T-helper 1 cell treated with Interleukin-12 subunit alpha and Interleukin-12 subunit beta and Interleukin-4 antibody, amounts not matched to agents 30 ng/mL and 1 ng/mL, for 36 hours (primary cell): ENCODE data around the gene C1orf74. TPM values are rescaled to one million over a fixed set of nuclear protein-coding genes. Genes with fewer than 3 reads are reported as not detected.

ENCODE experiments used
- intact Hi-C: fragments of 100-400 bp; cut with micrococcal nuclease; formaldehyde crosslinking; loops from one replicate; pipeline ENCODE4 v1.15.1; 2024
- total RNA-seq: library from RNA; stranded (reverse); gene quantifications from 2 replicates; pipeline ENCODE4 v1.2.3, GENCODE V29; 2022

Gene C1orf74
- total RNA-seq = 1.6 and 2.0 TPM in 2 replicates

DNA sequence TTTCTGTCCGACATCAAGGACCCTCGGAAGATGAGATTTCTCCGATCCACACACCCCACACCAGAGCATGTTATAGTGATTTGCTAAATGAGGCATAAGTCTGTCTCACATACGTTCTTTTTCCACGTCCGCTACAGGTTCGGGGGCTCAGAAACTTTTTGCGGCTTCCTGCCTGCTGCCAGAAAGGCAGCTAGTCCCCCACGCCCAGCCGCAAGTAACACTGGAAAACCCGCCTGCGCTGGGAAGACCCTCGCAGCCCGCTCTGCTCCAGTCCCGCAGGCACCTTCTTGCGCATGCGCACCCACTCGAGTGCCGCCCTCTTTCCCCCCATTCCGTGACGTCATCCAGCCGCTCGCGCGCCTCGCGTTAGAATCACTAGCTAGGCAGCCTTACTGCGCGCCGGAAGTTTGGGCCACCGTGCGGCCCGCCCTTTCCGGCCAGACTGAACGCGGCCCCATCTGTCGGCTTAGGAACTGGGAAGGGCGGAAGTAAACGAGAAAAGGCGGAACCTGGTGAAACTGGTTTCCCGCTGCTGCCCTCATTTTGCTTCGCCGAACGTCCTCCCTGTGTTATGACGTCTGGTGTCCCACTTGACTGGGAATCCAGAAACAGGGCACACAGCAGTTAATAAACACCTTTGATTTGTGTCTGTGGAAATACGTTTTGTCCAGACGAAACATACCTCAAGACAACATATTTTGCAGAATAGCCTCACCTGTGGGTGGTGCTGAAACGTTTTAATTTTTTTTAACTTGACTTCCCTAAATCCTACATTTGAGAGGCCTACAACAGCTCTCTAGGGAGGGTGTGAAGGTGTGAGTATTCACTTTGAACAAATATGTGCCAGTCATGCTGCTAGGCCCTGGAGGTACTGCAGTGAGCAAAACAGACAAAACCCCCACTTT, at the start of gene C1orf74:
Gene C1orf74 (minus strand): TSS at position 295 of the 905 bp plus-strand sequence. CDS start 925 bp downstream, outside the sequence.
- intact Hi-C loops = loop anchor here (1.0 to 5.0 kb wide), 8 partner anchors 16 to 1793 kb away; partner anchors contain the start of genes HHAT, SLC30A1, TRAF3IP3 and UTP25

DNA sequence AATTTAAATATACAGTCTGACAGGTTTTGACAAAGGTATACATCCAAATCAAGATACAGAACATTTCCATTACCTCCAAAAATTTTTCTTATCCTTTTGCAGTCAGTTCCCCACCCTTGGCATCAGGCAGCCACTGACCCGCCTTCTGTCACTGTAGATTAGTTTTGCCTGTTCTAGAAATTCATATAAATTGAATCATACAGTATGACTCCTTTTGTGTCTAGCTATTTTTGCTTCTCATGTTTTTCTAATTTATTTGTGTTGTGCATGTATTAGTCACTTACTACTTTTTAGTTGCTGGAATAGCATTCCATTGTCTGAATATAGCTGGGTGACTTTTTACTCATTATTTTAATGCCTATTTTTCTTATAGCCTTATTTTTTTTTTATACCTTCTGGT, 47.3 kb upstream of the C1orf74 start:
- intact Hi-C loops = no loop called here

DNA sequence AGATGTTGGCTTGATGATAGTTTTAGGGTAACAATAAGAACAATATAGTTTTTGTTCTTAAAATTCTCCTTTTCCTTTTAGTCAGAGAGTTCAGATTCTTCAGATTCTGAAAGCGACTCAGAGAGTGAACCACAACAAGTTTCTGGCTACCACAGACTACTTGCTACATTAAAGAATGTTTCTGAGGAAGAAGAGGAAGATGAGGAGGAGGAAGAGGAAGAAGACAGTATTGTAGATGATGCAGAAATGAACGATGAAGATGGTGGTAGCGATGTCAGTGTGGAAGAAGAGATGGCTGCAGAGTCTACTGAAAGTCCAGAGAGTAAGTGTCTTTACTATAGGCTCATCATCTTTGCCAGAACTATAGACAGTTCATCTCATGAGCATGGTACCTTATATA, 46.4 kb upstream of the C1orf74 start:
- intact Hi-C loops = no loop called here

DNA sequence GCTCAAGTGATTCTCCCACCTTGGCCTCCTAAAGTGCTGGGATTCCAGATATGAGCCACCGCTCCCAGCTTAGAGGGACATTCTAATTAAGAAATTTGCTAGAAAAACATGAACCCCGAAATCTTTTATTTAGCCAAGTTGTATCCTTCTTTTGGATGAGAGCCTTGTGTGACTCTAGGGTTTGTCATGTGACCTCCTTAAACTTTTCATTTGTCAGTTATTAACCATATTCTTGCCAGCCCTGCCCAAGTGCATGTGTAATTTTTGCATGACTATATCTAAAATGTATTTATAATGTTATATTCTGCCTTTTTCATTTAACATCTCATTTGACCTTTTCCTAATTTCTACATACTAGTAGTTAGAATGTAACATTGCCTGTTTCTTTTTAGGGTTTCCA, 45.4 kb upstream of the C1orf74 start:
- intact Hi-C loops = loop anchor here (5.0 to 10.0 kb wide), 6 partner anchors 618 to 1965 kb away; partner anchors contain the start of genes PLXNA2 and SLC30A1

DNA sequence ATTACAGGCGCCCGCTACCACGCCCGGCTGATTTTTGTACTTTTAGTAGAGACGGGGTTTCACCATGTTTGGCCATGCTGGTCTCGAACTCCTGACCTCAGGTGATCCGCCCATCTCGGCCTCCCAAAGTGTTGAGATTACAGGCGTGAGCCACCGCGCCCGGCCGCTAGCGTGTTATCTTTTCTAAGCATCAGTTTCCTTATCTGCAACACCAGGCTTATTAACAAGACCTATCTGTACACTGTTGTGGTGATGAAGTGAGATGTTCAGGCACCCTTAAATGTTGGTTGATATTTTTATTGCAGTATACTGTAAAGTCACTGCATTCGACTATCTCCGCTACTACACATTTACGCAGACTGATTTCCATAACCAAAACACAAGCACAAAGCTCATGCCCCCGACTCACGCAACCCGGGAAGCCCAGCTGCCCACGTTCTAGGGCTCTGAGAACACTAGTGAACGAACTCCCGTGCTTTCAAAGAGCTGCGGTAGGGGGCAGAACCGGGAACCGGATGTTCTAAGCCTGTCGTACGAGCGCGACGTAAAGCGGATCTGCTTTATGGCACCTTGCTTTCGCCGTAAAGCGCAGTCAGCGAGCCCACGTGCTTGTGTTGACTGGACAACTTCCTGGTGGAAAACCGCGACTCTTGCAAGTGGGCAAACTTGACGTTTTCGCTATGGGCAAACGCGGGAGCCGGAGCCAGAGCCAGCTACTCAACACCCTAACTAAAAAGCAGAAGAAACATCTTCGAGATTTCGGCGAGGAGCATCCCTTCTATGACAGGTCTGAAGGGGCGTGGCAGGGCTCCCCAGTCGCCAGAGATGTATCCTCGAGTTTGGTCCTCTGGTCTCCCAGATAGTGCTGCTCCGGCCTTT, 43.3 kb upstream of the C1orf74 start, which contains the start of gene UTP25:
Gene UTP25 (plus strand): TSS at position 589 of the 879 bp plus-strand sequence. CDS start 92 bp downstream, at position 681.
- intact Hi-C loops = loop anchor here (1.0 to 10.0 kb wide), 14 partner anchors 38 to 1963 kb away; partner anchors contain the start of genes C1orf74, PLXNA2, SLC30A1 and TRAF3IP3

DNA sequence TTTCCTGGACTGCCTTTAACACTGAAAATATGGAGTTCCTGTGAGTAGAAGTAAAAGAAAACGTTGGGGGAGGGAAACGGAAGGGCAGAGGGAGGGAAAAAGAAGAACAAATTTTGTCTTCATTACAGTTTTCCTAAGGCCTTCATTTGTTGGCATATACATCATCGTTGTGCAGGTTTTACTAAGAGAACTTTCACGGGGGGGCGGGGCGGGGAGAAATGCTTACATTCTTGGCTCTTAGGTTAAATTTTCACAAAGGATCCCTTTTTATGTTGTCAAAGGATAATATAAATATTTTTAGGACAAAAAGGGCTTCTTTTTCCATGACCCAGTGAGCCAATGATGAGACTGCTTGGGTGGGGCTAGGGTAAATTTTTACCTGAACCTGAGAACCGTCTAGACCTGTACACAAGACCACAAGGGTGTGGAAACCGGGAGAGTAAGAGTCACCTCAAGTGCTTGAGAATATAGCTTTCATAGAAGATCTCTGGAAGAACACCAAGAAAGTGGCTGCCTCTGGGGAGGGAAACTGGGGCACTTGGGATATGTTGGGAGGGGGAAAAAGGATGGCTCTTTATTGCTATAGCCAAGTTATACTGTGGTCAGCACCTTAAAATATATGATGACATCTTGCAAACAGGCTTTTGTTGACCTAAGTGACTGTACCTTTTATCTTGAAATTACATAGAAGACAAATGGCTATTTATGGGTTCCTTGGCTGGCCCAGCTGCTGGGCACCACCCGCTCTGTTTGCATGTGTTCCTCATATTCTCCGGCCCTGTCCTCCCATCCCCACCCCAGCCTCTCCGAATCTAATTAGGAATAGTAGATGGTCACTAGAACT, 41.5 kb upstream of the C1orf74 start:
- intact Hi-C loops = loop anchor here (2.0 to 10.0 kb wide), 8 partner anchors 133 to 1961 kb away; partner anchors contain the start of genes PLXNA2 and SLC30A1

DNA sequence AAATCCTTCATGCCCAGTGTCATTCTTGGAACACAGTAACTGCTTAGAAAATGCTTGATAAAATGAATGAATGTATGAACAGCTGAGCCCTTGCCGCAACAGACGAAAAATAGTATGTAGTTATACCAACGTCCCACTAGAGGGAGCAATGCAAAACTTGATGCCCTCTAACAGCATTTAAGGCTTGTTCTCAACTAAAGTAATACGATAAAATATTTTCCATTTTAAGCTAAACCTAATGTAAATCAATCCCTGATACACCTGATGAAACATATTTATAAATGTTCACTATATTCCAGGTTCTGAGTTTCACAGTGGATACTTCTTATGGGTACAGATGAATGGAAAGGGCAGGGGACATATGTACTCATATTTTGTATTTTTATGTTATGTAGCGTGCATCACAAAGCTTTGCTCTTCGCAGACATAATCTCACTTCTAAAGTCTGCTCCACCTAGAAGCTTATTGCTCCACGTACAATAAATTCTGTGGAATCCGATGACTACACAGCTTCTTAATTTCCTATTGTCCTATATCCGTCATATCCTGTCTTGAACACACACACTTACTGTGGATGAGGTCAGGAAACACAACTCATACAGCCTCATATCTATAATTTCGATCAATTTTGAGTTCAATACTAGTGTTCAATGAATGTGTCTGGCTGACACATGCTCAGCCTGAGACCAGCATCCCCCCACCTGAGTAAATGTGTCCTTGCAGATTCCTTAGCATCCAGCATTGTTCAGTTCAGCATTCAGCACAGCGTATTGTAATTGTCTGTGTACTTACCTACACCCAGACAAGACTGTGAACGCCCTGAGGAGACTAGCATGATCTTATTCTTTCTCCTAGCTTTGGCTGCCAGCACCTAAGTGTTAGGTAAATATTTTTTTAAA, 39.0 kb upstream of the C1orf74 start:
- intact Hi-C loops = loop anchor here (1.0 to 10.0 kb wide), 8 partner anchors 17 to 1959 kb away; partner anchors contain the start of genes IRF6, PLXNA2 and SLC30A1

DNA sequence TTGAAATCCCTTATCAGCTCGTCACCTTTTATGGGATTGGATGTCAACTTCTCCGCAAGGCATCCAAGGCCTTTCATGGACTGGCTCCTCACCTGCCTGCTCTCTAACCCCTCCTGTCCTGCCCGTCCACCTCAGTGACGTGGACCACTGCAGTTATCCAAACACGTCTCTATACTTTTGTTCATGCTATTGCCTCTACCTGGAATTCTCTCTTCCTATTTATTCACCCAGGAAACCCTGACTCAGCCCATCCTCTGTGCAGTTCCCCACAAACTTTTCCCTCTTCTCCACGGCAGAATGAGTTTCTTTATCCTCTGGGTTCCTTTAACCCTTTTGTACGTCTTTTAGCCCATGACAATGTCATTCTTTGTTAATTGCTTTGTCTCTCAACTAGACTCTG, 38.3 kb upstream of the C1orf74 start:
- intact Hi-C loops = loop anchor here (1.0 to 10.0 kb wide), 8 partner anchors 16 to 1958 kb away; partner anchors contain the start of genes IRF6, PLXNA2 and SLC30A1

DNA sequence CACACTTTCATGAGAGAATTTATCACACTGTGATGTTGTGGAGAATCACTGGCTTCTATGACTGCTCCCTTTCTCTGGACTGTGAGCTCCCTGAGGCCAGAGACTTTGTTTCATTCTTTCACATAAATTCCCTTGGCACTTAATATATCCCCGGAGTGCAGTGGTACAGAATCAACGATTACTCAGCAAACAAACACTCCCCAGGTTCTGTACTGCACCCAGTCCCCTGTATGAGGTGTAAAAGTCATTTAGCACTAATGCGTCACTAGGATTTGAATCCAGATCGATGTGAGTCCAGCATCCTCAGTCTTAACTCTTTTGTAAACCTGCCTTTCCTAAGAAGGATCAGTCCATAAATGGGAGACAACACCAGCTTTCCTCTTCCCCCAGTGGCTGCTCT, 36.6 kb upstream of the C1orf74 start:
- intact Hi-C loops = loop anchor here (10.0 kb wide), 4 partner anchors 1514 to 1956 kb away; partner anchors contain the start of genes PLXNA2 and SLC30A1

DNA sequence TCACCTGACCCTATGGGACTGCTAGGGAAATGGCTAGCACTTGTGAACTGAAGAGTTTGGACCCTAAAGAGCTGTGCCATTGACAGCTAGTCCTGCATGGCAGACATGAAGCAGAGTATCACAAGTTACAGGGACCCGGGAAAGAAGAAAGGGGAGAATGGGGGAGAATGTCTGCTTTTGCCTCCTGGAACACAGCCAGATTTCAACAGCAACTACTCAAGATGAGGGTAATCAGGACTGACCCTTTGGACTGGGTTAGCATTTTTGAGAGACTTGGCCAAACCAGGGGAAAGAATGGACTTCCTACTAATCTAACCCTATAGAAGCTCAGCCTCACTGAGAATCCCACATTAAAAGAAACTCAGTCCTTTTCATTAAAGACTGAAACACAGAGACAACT, 34.7 kb upstream of the C1orf74 start:
- intact Hi-C loops = no loop called here

DNA sequence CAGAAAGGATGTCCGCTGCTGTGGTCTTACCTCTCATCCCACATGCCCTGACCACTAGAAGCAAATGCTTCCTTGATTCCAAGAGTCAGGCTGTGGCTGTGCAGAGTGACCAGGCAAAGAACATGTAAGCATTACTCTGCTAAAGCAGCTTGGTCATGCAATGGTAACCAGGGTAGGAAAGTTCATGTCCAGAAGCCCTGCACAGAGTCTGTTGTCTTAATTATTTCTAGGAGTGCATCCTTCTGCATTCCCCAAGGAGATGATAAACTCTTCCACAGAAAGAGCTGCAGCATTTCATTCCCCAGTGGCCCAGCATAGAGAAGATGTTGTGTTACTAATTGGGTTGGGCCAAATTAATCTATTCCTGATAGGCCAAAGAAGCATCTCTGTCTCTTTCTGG, 33.3 kb upstream of the C1orf74 start:
- intact Hi-C loops = no loop called here

DNA sequence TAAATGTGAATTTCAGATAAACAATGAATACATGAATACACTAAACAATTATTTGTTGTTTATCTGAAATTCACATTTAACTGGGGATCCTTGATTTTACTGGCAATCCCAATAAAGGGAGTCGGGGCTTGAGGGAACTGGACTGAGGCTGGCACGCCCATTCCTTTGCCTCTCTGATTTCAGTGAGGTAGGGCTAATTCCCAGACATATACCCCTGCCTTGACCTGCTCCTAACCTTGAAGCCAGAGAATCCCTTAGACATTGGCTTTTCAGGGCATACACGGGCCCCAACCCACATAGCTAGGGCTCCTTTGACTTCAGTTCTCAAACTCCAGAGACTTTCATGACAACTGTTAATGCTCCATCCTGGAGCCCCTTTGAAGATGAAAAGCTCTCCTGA, 32.6 kb upstream of the C1orf74 start:
- intact Hi-C loops = no loop called here

DNA sequence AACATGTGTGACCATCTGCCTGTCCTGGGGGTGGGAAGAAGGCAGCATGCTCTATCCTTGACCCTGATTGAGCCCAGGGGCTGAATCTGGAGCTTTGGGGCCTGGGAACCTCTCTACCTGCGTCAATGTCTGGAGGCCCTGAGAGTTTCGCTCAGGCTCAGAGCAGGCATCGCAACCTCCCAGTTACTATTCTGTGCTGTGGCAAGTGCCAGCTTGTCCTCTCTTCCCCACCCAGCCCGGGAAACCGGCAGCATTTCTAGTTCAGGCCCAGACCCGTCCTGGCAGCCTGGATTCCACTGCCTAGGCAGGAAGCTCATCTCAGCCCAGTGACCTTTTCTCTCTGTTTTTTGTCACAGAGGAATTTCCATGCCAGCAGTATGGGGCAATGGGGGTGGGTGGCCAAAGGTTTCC, 31.6 kb upstream of the C1orf74 start:
- intact Hi-C loops = no loop called here

DNA sequence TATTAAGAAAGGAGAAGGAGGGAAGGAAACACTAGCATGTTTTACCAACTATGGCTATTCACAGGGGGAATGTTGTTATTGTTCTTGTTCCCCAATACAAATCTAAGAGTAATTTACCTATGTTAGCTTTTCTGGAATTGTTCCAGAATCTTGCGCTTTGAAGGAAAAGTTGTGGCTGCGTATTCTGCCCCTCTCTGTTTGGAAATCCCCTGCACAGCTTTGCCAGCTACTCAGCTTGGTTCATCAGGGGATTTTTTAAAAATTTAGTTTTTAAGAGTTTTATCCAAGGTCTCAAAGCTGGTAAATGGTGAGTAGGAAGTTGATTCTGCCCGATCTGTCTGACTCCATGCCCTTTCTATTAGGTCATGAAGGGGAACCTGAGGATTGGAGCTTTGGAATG, 31.1 kb upstream of the C1orf74 start:
- intact Hi-C loops = no loop called here

DNA sequence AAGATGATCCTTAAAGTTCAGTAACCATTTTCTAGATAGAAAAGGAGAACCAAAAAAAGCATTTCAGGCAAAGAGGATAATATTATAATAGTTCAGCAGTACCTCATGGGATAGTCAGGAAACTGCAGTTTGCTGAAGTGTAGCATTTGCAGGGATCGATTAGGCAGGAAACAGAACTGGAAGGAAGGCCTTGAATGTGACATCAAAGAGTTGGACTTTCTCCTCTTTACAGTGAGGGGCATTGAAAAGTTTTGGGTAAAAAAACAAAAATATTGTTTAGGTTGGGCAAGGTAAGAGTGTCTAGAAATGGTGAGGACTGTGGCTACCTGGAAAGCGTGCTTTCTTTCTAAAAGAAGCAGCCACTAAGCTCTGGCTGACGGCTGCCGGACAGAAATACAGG, 29.5 kb upstream of the C1orf74 start:
- intact Hi-C loops = no loop called here

DNA sequence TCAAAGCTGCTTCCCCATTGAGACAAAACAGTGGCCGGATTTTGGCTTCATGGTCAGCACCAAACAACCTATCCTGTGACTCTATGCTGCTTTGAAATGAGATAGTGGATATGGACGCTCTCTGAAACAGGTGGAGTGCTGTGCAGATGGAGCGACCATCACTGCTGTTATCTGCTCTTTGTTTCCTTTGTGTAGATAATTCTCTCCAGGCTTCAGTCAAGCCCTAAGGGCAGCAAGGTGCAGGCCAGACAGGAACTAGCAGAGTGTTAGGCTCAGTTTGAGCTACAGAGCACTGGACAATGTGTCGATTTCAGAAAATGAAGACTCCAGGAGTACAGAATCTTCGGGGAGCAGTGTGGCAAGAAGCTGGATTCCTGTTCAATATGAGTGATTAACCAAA, 26.4 kb upstream of the C1orf74 start:
- intact Hi-C loops = no loop called here

DNA sequence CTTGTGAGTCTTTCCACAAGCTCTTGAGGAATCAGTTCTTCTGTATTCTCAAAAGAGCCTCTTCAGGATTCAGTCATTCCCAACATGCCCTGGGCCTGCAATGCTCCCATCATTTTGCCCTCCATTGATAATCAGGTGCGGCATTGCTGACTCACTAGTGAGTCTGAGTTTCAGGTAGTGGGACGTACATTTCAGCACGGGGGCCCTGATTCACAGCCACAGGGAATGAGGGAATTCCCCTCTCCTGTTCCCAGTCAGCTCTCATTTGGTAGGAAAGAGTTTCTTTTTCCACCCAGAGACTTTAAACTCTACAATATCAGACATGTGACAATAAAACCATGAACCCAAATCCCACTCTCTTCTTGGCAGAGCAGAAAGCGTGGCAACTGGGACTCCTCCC, 25.3 kb upstream of the C1orf74 start:
- intact Hi-C loops = no loop called here

DNA sequence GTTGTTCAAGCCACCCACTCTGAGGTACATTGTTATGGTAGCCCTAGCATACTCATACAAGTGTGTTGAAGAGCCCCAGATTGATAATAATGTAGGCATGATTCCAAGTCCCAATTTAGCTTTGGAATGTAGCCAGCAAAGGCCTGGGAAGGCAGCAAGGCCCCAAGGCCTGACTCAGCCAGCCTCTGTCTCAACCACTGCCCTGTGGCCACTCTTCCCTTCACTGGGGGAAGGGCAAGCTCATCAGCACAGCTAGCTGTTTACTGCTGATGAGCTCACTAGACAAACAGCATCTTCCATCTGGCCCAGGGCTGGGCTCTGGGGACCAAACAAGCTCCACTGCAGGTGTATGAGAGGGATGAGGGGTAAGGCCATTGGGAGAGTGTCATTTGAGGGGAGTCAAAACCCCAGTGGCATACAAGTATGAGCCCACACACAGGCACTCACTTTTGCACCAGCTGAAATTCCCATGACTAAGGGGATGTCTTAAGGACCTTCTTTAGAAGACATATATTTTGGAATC, 23.8 kb upstream of the C1orf74 start:
- intact Hi-C loops = no loop called here

DNA sequence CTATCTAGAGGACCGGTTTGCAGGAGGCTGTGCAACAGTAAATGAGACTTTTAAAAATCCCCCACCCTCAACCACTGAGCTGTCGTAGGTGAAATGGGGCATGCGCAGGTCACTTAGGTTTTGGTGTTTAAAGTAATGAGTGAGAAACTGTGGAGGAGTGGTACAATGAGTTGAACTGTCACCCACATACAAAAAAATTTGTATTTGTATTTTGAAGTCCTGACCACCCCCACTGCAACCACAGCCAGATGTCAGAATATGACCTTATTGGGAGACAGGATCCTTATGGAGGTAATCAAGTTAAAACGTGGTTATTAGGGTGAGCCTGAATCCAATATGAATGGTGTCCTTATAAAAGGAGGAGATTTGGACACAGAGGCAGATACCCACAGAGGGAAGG, 23.1 kb upstream of the C1orf74 start:
- intact Hi-C loops = loop anchor here (2.0 kb wide), 1 partner anchor 15 kb away; no protein-coding TSS in a partner anchor
